GM11168 (cell line): ENCODE data around the gene TM2D3.
"Not testable (repeated sequence)": the region's sequence is repeated elsewhere in the genome, so short reads cannot be mapped to it uniquely, and the experiment has no call there.

Experiments used
- in situ Hi-C: fragments of 300-500 bp; cut with MboI; formaldehyde crosslinking; loops from one replicate; pipeline ENCODE4 v1.12.0; 2022; ENCODE audit warnings: low sequenced_read_pairs; ENCODE audit not compliant: unreplicated experiment

Gene TM2D3

DNA sequence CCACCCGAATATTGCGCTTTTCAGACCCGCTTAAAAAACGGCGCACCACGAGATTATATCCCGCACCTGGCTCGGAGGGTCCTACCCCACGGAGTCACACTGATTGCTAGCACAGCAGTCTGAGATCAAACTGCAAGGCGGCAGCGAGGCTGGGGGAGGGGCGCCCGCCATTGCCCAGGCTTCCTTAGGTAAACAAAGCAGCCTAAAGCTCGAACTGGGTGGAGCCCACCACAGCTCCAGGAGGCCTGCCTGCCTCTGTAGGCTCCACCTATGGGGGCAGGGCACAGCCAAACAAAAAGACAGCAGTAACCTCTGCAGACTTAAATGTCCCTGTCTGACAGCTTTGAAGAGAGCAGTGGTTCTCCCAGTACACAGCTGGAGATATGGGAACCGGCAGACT, 25.5 kb downstream of the TM2D3 start:
- in situ Hi-C loops, result not testable (repeated sequence)

DNA sequence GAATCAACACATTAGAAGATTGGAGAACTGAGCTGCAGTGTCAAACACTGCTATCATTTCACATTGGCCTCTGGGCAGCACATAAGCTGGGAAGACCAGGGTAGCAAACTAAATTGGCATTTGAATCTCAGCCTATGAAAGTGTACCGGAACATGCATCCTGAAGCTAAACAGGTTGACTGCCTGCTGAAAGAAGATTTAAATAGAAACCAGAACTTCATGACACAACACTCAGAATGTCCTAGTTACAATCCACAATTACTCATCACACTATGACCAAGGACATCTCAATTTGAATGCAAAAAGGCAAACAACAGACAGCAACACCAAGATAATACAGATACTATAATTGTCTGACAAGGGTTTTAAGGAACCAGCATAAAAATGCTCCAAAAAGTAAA, 26.2 kb downstream of the TM2D3 start:
- in situ Hi-C loops, result no loop called here

DNA sequence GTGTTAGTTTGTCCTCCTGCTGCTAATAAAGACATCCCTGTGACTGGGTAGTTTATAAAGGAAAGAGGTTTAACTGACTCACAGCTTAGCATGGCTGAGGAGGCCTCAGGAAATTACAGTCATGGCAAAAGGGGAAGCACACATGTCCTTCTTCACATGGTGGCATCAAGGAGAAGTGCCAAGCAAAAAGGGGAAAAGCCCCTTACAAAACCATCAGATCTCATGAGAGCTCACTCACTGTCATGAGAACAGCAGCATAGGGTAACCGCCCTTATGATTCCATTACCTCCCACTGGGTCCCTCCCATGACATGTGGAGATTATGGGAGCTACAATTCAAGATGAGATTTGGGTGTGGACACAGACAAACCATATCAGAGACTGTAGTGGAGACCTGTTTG, 27.0 kb downstream of the TM2D3 start:
- in situ Hi-C loops, result no loop called here

DNA sequence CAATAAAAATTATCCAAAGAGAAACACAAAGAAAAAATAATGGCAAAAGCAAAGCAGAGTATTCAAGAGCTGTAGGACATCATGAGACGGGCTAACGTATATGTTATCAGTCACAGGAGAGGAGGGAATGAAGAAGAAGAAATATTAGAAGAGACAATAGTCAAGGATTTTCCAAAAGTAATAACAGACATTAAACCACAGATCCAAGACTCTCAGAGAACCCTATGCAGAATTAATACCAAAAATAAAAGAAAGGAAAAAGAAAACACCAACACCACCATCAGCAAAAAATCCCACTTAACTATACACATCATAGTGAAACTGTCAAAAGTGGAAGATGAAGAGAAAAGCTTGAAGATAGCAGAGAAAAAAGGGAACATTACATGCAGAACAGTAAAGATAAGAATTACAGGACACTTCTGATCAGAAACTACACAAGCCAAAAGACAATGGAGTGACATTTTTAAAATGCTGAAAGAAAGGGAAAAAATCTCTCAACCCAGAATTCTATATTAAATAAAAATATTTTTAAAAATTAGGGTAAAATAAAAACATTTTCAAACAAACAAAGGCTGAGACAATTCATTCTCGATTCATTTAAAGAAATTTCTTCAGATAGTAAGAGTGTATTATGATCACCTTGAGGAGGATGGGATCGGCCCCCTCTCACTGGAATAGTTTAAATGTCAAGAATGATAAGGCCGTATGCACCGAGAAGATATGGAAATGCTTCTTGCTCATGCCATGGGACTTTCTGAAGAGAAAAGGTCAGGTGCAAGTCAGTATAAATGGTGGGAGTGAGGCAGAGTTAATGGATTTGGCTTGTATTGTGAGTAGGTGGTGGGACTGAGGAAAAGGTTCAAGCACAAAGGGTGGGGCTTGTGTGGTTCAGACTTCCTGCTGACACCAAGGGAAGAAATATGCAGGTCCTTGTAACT, 28.5 kb downstream of the TM2D3 start:
- in situ Hi-C loops, result no loop called here

DNA sequence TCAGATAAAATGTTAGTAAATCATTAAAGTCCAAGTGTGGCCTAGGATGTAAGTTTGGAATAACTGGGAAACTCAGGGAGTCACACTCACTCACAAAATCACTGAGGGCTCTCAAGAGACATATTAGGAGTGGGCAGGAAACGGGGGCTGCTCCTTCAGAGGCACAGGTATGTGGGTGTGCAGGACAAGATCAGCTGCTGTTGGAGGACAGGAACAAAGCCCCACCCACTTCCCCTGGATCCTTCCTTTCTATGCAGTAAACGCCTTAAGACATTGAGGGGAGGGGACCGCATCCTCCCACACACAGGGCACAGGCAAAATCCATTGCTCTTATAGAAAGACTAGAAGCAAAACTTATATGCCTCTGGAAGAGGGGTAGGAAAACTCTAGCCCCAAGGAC, 30.2 kb downstream of the TM2D3 start:
- in situ Hi-C loops, result no loop called here

DNA sequence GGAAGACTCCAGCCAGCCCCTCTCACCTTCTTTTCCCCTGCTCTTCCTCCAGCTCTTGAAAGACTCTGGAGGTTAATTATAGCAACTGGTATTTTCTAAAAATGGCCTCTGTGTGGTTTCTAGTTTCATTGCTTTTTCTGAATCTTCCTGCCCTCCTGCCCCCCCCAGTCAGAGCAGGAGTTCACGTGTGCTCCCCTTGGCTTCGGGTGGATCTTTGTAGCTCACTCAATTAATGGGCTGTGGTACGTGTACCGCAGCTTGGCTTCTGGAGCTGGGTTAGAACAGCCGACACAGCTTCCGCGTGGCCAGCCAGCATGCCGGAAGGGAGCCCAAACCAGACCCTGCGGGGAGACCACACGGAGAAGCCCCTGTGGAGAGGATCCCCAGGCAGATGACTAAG, 31.5 kb downstream of the TM2D3 start:
- in situ Hi-C loops, result no loop called here

DNA sequence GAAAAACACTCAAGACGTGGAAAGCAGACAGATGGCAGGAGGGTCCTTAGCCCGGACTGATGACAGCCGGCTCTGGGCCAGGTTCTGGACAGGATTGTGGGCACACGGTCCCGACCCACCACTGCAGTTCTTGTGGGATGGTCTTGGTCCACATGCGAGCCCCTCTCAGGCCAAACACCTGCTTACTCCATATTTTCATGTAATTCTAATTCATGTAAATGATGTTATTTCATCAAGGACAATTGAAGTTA, 32.6 kb downstream of the TM2D3 start:
- in situ Hi-C loops, result no loop called here

DNA sequence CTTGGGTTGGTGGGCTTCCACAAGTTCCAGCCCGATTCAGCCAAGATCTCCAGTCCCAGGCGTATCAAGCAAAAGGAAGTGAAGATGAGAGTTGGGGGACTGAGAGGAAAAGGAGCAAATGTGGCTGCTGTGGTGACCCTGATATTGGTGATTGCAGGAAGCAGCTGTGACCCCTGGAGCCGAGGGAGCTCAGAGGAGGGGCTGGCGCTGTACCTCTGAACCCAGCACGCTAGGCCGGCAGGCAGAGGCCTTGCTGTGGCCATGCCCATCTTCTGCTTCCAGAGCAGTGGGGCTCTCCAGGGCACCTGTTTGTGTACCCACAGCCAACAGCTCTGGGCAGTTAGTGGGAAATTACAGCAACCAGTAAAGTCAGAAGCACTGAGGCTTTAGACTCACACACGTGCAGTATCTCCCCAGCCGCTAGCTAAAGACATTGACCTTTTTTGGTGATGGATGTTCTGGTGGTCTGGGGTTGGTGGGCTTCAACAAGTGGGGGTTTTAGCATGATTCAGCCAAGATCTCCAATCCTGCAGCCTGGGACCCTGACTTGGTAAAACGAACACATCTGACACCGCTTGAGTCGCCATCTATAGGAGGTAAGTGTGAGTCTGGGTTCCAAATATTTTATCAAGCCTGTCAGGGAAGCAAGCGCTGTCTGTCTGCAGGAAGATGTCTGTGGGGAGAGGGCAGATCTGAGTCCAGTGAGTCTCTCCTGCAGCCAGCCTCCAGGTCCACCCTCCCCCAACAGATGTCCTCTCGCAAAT, 33.1 kb downstream of the TM2D3 start:
- in situ Hi-C loops, result no loop called here

DNA sequence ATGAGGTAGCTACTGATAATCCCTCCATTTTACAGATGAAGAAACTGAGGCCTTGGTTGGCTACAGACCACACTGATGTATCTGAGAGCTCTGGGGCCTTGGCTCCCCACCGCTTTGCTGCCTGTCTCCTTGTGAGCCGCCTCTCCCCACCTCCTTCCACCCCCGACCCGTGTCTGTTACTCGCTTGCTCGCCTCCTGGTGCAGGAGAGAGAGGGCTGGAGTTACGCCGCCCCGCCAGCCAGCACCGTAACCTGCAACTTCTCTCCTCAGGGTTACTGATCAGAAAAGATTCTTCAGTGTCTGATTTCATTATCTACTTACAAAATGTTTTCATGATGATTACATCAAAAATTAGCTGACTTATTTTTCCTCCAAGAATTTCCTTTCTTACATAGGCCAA, 34.1 kb downstream of the TM2D3 start:
- in situ Hi-C loops, result no loop called here

DNA sequence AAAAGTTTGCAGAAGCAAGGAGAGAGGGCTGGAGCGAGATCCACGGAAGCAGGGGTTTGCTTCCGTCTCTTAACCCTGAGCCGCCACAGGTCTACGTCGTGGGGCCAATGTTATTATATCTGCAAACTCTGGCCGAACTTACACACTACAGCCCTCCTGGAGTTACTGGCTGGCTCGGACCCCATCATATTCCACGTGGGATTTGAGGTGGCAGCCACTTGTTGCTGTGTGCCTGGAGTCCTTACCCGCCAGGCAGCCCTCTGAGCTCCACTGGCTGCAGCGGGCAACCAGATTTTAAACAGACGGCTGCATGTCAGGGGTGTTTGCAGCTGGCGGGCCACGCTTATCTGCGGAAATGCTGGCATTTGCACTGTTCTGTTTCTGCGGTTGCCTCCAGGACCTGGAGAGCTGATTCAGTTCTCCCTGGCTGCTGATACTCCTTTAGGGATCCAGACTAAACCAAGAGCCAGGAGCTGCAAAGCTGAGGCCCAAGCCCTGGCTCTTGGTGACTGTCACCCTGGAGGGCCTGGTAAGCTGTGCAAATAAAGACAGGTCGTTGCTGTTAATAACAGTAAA, 34.7 kb downstream of the TM2D3 start:
- in situ Hi-C loops, result no loop called here

DNA sequence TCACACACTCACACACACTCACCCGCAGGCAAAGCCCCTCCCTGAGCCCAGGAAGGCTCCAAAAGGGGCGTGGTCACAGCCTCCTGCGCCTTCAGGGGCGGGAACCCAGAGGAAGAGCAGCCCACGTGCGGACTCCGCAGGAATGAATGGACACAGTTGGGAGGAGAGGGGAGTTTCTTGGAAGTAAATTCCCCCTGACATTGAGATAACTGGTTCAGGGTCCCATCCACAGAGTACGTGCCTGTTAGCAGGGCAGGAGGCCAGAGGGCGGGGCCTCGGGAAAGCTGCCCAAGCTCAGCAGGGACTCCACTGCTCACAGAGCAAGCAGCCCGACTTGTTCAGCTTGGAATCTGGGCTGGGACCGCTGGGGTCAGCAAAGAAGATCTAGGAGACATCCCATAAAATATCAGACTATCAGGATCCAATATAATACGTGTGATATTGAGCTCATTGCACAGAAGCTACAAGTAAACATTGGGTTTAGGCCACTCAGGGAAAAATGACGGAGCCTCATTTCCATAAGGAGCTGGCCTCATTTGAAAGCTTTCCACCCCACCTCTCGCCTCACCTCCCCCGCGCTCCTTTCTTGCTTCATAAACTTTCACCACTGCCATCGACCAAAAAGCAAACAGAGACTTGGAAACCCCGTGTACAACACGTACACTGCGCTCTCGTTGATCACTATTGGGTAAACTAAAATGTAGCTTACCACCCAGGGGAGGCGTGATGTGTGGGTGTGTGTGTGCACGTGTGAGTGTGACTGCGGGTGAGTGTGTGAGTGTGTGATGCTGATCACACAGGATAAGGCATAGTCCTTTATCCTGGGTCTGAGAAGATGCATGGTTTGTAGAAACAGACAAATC, 36.0 kb downstream of the TM2D3 start:
- in situ Hi-C loops, result no loop called here

DNA sequence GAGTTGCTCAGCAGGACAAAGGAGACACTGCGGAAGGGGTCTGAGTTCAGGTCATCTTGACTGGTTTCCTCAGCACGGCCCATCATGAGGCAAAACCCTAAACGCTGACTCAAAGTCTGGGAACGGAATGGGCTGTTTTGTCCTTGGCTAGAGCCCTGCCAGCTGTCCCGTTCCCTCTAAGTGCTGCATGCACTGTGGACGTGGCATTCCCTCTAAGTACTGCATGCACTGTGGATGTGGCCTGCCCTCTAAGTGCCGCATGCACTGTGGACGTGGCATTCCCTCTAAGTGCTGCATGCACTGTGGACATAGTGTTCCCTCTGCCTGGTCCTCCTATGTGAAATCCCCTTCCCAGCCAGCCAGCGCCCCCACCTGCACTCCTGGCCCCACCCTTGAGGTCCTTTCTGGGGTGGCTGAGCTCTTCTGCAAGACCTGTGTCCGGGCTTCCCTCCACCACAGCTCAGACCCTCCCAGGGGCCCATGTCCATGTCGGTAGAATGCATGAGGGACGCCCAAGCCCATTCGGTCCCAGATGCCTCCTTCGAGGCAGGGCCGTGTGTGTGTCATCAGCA, 36.7 kb downstream of the TM2D3 start:
- in situ Hi-C loops, result no loop called here

DNA sequence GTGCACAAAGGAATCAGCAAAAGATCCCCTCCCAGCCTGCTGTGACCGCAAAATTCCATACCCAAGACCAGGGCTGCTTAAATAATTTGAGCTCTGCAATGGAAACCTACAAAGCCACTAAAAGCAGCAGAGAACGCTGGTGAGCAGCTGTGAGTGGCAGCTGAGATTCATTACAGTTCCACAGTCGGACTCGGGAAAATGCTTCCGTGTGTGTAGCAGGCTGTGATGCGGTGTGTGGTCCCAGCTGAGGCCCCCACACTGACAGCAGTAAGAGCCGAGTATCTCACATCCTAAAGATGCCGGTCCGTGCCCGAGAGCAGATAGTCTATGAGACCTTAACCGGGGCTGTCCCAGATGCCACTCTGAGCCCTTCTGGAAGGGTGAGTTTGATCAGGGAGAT, 37.4 kb downstream of the TM2D3 start:
- in situ Hi-C loops, result no loop called here

DNA sequence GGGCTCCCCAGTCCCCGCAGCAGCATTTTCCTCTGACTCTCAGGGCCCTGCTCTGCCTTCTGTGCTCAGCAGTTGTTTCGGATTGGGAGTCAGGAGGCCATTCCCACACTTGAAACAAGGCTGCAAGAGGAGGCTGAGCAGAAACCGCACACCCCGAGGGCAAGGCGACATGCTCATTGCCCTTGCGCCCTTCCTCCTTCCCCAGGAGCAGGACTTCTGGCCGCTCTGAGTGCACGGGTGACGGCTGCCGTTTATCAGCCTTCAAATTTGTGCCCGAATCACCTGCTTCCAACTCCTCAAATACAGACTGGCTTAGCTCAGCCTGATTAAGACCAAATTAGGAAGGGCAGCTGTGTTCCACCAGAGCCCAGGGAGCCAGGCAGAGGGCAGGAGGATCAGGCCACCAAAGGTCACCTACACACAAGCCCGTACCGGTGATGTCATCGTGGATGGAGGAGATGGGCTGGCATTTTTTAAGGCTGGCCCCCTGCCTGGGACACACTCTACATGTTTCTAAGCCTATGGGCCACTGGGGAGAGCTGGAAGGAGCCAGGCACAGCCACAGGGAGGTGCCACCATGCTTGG, 38.1 kb downstream of the TM2D3 start:
- in situ Hi-C loops, result no loop called here

DNA sequence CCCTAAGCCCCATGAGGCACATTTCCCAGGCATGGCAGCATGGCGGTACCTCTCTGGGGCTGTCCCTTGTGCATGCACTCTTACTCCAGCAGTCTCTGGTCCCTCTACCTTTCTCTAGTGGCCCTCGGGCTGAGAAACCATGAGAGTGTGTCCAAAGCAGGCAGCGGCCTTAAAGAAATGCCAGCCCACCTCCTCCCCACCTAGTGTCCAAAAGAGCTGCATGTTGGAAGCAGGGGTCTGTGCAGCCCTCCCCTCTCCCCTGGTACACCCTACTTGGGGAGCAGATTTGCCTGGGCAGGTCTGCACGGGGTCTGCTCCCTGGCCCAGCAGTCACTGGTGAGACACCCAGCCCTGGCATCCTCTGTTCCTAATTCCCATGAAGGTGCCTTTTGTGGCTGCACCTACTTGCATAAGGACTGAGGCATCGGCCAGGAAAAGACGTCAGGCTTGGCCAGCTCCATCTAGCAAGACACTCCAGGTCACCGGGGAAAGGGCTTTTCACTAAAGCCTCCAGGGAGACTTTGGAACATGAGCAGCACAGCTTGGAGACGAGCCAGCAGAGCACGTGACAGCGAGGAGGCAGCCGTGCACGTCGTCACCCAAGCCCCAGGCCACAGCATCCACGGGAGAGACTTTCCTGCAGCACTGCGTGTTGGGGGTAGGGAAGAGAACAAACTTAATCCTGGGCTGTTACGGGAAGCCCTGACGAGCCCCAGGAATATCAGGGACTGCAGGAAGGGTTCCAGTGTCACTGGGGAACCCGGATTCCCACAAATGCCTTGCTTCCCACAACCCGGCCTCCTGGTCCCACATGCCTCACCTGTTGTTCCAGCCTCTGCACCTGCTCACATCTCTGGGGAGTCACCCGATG, 38.8 kb downstream of the TM2D3 start:
- in situ Hi-C loops, result no loop called here

DNA sequence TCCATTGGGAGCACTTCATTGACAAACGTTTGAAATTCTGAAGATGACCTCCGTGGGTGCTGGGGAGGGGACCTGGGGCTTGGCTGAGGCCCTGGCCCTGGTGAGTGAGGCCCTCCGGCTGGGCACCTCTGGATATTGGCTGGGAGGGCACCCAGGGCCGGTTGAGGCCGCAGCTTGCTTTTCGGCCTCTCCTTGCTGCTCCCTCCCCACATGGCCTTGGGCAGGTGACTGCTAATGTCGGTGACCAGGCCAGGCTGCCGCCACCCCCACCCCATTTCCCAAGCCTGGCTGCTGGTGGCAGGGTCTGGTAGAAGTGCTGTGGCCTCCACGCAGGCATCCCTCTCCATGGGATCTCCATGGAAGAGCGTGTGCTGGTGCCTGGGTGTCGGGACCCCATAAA, 39.5 kb downstream of the TM2D3 start:
- in situ Hi-C loops, result no loop called here

DNA sequence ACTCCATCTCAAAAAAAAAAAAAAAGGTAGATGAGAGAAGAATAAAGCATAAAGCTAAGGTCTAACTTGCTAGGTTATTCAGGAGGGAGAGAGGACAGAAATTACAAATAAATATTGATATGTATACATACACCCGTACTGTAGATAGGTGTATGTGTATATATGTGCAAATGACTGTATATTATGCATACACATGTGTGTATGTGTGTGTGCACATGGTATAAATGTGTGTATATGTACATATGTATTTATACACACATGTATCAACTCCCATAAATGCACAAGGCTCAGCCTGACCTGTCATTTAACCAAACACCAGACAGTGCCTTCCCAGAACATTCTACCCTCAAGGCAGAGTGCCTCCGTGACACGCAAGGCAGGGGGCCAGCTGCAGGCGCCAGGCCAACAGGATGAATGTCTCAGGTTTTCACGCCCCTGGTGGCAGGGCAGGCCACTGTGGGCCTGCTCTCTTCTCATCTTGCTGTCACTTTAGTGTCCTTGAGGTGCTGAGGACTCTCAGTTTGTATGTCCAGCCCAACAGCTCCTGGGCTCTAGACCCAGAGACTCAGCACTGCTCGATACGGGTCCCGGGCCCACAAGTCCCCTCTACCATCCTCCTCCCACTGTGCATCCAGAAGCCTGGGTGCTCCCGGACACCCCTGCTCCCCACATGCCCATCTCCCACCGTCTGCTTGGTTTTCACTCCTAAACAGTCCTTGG, 40.4 kb downstream of the TM2D3 start:
- in situ Hi-C loops, result no loop called here

DNA sequence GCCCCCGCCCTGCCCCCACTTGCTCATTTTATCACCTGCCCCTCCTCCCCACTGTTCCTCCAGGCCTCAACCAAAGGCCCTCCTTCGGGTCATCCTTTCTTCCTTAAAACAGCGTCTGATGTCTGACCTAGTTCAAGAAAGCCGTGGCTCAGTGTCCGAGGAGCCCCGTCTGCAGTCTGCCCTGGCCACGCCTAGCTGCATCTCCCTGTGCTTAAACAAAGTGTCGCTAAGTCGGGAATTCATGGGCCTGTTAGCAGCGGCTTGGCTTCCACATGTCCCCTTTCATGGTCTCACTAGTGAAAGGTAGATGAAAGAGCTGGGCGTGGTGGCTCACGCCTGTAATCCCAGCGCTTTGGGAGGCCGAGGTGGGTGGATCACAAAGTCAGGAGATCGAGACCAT, 41.2 kb downstream of the TM2D3 start:
- in situ Hi-C loops, result no loop called here
